ENCODE results near the gene PLPPR2. TPM values are rescaled to one million over a fixed set of nuclear protein-coding genes. Genes with fewer than 3 reads are reported as not detected.
A peak's percentile ranks its signal among the peaks of the same experiment; 100 is the strongest.

Gene PLPPR2
- total and polyA plus RNA-seq, 2 experiments from 2014 or later = 25.9 to 41.7 TPM

DNA sequence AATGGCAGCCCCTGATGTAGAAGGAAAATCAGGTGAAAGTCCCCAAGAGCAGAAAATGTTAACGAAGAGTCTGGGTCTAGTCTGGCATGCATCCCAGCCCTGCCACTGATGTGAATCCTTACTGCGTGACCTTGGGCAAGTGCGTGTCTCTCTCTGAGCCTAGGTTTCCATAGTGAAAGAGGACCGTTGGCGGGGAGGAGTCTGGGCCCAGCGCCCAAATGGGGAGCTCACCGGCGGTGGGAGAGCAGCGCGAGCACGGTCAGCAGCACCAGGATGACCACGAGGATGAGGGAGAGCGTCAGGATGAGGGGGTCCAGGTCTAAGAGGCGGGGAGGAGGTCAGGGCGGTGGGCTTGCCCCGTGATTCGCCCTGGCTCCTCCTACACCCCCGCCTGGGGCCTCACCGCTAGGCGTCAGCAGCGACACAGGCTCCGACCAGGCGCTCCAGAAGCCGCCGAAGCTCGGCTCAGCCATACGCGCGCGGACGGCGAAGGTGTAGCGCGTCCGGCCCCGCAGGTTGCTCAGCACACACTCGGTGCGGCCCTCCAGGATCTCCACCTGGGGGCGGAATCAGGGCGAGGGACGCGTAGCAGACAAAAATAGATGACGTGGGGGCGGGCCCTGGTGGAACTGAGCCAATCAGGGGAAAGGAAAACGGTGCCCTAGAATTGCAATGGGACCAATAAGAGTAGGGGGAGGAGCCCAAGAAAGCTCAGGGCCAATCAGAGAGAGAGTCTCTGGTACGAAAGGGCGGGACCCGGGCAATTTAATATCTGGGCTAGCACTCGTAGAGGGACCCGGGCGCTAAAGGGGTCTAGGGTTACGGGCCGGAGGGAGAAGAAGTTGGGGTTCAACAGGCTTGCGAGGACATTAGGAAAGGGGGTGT lies 25.7 kb downstream of the PLPPR2 start:
- peak overlapping the region; percentile 22 for H3K4me3 ChIP-seq
- H4K20me1 ChIP-seq (ENCODE audit: insufficient read depth, poor library complexity, severe bottlenecking) = no peaks in the 10 kb centered on the region
- no peaks in the 10 kb centered on the region for H3K27me3 ChIP-seq
- peak overlapping the region; percentile 82 for H3K4me2 ChIP-seq
- H3K9me2 ChIP-seq (replicated peaks; ENCODE audit: insufficient read depth) = no peaks in the 10 kb centered on the region
- WGBS (ENCODE audit: low lambda C conversion rate, missing lambda C conversion rate) = 6% methylated on average over 43 of the region's 54 CpGs
- no peaks in the 10 kb centered on the region for H3K36me3 ChIP-seq (replicated peaks; ENCODE audit: insufficient read depth, low read depth)
- H2AFZ ChIP-seq = peak overlapping the region; percentile 20
- TF ChIP-seq EZH2phosphoT487 (IDR thresholded peaks at IDR 0.05; ENCODE audit: low read depth, severe bottlenecking, unreplicated experiment) (no peak), EZH2 (IDR thresholded peaks at IDR 0.05; ENCODE audit: borderline replicate concordance) (no peak)
- TF ChIP-seq, protein P1, sequence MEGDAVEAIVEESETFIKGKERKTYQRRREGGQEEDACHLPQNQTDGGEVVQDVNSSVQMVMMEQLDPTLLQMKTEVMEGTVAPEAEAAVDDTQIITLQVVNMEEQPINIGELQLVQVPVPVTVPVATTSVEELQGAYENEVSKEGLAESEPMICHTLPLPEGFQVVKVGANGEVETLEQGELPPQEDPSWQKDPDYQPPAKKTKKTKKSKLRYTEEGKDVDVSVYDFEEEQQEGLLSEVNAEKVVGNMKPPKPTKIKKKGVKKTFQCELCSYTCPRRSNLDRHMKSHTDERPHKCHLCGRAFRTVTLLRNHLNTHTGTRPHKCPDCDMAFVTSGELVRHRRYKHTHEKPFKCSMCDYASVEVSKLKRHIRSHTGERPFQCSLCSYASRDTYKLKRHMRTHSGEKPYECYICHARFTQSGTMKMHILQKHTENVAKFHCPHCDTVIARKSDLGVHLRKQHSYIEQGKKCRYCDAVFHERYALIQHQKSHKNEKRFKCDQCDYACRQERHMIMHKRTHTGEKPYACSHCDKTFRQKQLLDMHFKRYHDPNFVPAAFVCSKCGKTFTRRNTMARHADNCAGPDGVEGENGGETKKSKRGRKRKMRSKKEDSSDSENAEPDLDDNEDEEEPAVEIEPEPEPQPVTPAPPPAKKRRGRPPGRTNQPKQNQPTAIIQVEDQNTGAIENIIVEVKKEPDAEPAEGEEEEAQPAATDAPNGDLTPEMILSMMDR (IDR thresholded peaks at IDR 0.05; ENCODE audit: poor library complexity) = peak; percentile 66
- H3K79me2 ChIP-seq = peaks cover 7% of the 10 kb centered on the region
- H3K27ac ChIP-seq = peak overlapping the region; percentile 30
- H3K9me3 ChIP-seq (ENCODE audit: low read depth) = no peaks in the 10 kb centered on the region
- peak; percentile 96 for DNase-seq (ENCODE audit: low spot score)
- H3K4me1 ChIP-seq (ENCODE audit: insufficient read depth) = peaks cover 13% of the 10 kb centered on the region

GRCh38 chr19:11382898-11383705 lies 27.9 kb downstream of the PLPPR2 start:
- peak; percentile 27 for TF ChIP-seq EZH2 (IDR thresholded peaks at IDR 0.05; ENCODE audit: borderline replicate concordance)
- TF ChIP-seq EZH2phosphoT487 (IDR thresholded peaks at IDR 0.05; ENCODE audit: low read depth, severe bottlenecking, unreplicated experiment) = no peak
- TF ChIP-seq, protein P1 (IDR thresholded peaks at IDR 0.05; ENCODE audit: poor library complexity) = peak; percentile 71
- Histone ChIP-seq H3K27me3 (no peaks in the 10 kb centered on the region), H3K4me1 (ENCODE audit: insufficient read depth) (peaks cover 11% of the 10 kb centered on the region), H2AFZ (peak overlapping the region; percentile 4), H3K27ac (peak overlapping the region; percentile 70), H3K4me3 (peak overlapping the region; percentile 44), H3K9me3 (ENCODE audit: low read depth) (no peaks in the 10 kb centered on the region), H4K20me1 (ENCODE audit: insufficient read depth, poor library complexity, severe bottlenecking) (no peaks in the 10 kb centered on the region), H3K9me2 (replicated peaks; ENCODE audit: insufficient read depth) (no peaks in the 10 kb centered on the region), H3K4me2 (peak overlapping the region; percentile 82), H3K79me2 (peaks cover 4% of the 10 kb centered on the region), H3K36me3 (replicated peaks; ENCODE audit: insufficient read depth, low read depth) (no peaks in the 10 kb centered on the region)
- WGBS (ENCODE audit: low lambda C conversion rate, missing lambda C conversion rate) = 1% methylated on average over 54 of the region's 65 CpGs
- DNase-seq (ENCODE audit: low spot score) = peak; percentile 81

GRCh38 chr19:11383706-11384048 lies 28.4 kb downstream of the PLPPR2 start:
- no peaks in the 10 kb centered on the region for H4K20me1 ChIP-seq (ENCODE audit: insufficient read depth, poor library complexity, severe bottlenecking)
- H3K4me1 ChIP-seq (ENCODE audit: insufficient read depth) = peaks cover 11% of the 10 kb centered on the region
- H2AFZ ChIP-seq = peak overlapping the region; percentile 4
- peak overlapping the region; percentile 44 for H3K4me3 ChIP-seq
- H3K9me3 ChIP-seq (ENCODE audit: low read depth) = no peaks in the 10 kb centered on the region
- DNase-seq (ENCODE audit: low spot score) = no peak
- H3K27me3 ChIP-seq = no peaks in the 10 kb centered on the region
- peak overlapping the region; percentile 70 for H3K27ac ChIP-seq
- no peak for TF ChIP-seq EZH2 (IDR thresholded peaks at IDR 0.05; ENCODE audit: borderline replicate concordance)
- TF ChIP-seq, protein P1 (IDR thresholded peaks at IDR 0.05; ENCODE audit: poor library complexity) = no peak
- no peak for TF ChIP-seq EZH2phosphoT487 (IDR thresholded peaks at IDR 0.05; ENCODE audit: low read depth, severe bottlenecking, unreplicated experiment)
- WGBS (ENCODE audit: low lambda C conversion rate, missing lambda C conversion rate) = 3% methylated on average over 9 of the region's 9 CpGs
- peak overlapping the region; percentile 82 for H3K4me2 ChIP-seq
- H3K79me2 ChIP-seq = peaks cover 4% of the 10 kb centered on the region
- no peaks in the 10 kb centered on the region for H3K9me2 ChIP-seq (replicated peaks; ENCODE audit: insufficient read depth)
- H3K36me3 ChIP-seq (replicated peaks; ENCODE audit: insufficient read depth, low read depth) = no peaks in the 10 kb centered on the region

All from hepatocyte (in vitro differentiated cells).